GF-D8 (cell line): ENCODE results near the gene CRYBG1.
"Not testable (repeated sequence)": the region's sequence is repeated elsewhere in the genome, so short reads cannot be mapped to it uniquely, and the experiment has no call there.

ENCODE experiments used
- DNase-seq: peaks from one replicate; lab custom pipeline; 2025; lab: John Stamatoyannopoulos, UW

CRYBG1 gene

DNA sequence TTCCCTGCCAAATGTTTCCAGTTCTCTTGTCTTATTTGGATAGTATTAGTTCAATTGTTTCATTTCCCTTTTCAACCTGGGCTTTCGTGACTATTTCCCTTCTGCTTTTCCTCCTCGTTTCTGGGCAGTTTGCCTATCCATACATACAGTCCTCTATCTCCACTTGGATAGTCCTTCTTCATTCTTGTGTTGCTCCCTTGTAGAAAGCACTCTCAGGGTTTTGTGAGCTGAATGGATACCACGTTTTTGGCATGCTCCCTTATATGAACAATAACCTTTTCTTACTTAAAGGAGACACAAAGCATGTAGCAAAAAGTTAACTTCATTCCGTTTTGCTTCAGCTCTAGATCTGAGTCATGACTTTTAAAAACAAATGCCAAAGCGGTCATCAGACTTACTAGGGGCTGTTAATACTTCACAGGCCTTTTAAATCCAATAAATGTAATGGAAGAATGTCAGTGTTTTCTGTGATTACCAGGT is 16.6 kb downstream of the CRYBG1 start:
- no peak for DNase-seq

DNA sequence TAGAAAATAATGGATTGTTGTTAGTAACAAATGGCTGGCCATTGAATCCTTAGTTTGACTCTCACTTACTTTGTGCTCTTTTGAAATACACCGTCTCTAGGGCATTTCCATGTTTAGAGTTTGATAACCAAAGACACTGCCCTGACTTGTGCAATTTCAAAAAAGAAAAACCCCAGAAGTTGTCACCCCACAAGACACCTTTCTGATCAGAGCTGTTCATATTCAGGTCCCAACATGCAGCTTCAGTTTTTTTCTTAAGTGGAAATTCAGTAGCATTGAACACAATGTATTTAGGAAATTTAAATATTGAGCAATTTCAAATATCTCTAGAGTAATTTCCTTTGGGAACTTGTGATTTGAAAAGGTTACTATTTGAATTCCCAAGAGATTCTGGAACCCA is 19.4 kb downstream of the CRYBG1 start:
- DNase-seq: no peak

DNA sequence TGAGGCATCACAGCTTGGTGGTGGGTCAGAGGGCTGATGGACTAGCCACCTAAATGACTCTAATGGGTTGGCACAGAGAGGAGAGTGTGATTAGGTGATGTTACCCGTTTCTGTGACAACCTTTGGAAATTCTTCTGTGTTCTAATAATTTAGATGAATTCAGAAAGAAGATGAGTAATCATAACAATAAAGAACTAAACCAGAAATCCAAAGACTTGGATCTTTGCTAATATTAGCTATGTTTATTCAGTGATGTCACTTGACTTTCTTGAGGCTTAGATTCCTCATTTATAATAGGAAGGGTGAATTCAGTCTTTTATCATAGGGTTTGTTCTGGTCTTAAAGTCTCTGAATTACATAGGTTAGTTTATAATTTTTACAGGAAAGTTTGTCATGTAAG is 19.9 kb downstream of the CRYBG1 start:
- no peak for DNase-seq

DNA sequence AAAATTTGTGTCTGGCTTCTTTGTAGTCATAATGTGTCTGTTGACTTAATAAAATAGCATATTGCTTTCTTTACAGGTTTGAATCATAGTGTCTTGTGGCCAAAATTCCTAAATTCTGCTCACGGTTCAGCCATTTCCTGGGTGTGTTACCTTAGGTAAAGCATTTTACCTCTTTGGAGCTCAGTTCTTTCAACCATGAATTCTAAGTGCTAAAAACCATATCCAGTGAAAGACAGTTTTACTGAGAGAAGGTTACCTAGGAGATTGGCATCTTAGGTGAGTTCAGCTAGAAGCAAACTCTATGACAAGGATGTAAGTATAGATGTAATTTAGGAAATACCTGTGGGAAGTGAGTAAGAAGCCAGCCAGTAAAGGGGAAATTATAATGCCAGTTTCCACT is 20.7 kb downstream of the CRYBG1 start:
- DNase-seq: no peak

DNA sequence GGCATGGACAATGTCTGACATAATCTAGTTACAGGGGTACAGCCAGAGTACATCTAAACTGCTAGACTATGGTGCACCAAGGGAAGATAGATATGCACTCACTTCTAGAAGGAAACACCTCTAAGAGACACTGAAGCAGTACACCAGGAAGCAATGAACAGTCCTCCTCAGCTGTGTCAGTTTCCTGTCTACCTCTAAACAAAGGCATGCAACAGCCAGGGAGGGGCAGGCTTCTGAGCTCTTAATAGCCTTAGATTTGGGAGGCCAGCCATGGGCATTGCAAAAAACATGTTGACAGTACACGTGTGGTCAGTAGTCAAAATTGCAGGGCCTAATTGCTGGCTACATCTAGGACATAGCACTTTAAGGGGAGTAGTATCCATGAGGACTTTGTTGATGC is 21.4 kb downstream of the CRYBG1 start:
- no peak for DNase-seq

DNA sequence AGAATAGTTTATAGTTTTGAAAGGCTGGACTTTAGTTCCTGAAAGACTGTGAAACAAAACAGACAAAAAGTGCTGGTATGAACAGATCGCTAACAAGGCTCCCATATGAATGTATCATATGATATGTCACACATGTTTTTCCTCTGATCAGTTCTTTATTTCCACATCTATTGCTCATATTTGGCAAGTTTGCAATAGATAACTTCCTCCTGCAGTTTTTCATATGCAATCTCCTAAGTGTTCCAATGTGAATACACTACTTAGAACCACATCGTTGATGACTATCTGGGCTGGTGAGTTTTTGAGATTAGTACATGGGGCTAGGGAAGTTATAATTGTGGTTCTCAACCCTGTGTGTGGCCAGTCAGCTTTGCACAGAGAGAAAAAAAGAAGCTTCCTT is 23.1 kb downstream of the CRYBG1 start:
- DNase-seq: peak; percentile 38

DNA sequence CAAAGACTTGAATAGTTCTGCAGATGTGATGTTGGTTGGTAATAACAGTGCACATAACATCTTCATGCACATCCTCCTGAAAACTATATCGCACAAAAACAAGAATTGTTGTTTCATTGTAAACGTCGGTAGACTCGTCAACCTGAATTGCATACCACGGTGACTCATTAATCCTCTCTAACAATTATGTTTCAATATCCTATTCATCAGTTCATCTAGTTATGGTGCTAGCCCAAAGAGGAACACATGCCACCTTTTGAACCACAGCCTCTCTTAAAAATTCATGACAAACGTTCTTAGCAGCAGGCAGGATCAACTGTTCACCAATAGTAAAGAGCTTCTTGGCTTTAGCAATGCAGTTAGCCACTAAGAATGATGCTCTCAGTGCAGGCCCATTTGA is 25.0 kb downstream of the CRYBG1 start:
- DNase-seq: no peak

DNA sequence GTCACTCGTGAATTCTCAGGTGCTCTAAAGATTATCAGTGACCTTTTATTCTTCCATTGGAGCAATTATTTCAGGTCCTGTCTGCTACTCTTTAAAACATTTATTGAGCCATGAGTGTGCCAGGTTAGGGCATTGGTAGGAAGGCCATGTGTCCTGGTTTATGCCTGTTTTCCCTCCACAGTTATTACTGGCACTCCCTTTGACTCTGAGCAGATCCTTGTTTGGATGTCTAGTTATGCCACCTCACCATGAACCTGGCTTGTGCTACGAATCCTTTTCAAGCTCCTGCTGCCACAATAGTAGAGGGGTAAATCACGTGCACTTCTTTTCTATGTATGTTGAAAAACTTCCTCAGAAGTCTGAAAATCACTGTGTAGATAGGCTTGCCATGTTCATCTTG is 27.4 kb downstream of the CRYBG1 start:
- no peak for DNase-seq

DNA sequence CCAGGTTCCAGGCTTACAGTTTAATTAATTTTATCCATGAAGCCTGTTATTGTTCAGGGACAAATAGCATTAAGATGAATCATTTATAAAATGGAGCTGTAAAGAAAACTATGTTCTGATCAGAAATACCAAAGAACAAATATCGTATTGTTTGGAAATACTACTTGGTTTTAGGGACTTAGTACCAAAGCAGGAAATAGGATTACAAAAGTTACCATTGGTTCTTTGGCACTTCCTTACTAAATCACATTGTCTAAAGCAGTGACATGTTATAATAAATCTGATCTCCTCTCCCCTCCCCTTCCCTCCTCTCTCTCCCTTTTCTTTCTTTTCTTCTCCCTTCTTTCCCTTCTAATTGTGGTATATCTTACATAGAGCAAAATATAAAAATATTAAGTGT is 29.6 kb downstream of the CRYBG1 start:
- DNase-seq: no peak

DNA sequence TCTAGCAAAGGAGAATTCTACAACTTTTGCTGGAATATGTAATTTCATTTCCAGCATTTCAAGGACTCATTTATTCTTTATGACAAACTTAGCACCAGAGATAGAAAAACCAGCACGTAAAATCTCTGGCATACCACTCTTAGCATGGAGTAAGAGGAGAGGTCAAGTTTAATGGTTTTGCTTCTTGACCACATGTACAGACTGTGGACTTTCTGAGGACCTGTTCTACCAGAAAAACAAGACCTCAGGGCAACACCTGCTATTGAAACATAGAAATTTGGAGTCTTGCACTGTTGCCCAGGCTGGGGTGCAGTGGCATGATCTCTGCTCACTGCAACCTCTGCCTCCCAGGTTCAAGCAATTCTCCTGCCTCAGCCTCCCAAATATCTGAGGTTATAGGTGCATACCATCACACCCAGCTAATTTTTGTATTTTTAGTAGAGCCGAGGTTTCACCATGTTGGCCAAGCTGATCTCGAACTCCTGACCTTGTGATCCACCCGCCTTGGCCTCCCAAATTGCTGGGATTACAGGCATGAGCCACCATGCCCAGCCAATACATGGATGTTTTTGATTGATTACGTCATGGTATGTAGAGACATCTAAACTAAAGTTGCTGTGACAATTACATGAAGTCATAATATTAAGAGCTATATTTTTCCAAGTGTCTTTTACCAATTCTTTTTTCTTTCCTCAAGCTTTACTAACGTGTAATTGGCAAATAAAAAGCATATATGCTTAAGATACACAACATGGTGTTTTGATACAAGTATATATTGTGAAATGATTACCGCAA is 36.1 kb downstream of the CRYBG1 start:
- DNase-seq: no peak

DNA sequence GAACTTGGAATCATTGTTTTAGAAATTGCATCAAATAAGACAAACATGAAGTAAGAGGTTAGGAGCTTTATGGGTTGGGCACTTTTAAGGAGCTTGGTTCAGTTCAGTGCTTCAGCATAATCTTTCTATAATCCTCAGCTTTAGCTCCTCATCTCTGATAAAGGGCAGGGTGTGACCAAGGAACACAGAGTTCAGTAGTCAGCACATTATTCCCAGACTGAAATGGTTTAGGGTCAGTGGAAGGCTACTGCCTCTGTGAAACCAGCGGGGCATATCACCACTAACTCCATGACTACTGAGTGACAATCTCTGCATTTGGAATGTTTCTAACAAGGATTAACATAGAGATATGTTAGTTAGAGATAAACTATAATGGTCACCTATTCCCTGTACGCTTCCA is 36.9 kb downstream of the CRYBG1 start:
- no peak for DNase-seq

DNA sequence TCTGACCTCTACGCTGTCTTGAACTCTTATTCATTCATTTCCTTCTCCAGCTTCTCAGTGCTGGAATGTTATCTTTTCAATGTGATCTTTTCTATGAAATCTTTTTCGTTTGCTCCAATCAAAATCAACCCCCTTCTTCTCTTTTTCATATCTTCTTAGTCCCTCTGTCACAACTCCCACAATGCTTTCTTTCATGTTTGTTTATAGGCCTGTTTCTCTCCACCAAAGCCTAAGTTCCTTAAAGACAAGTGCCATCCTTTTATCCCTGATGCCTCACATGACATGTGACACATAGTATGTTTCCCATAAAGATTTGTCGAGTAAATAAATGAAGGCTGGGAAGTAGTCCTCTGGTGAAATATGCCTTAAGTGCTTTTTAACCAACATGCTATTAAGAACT is 38.1 kb downstream of the CRYBG1 start:
- DNase-seq: no peak

DNA sequence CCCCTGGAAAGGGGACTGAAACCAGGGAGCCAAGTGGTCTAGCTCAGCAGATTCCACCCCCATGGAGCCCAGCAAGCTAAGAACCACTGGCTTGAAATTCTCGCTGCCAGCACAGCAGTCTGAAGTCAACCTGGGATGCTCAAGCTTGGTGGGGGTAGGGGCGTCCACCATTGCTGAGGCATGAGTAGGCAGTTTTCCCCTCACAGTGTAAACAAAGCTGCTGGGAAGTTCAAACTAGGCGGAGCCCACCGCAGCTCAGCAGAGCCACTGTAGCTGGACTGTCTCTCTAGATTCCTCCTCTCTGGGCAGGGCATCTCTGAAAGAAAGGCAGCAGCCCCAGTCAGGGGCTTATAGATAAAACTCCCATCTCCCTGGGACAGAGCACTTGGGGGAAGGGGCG is 44.5 kb downstream of the CRYBG1 start:
- DNase-seq: not testable (repeated sequence)

DNA sequence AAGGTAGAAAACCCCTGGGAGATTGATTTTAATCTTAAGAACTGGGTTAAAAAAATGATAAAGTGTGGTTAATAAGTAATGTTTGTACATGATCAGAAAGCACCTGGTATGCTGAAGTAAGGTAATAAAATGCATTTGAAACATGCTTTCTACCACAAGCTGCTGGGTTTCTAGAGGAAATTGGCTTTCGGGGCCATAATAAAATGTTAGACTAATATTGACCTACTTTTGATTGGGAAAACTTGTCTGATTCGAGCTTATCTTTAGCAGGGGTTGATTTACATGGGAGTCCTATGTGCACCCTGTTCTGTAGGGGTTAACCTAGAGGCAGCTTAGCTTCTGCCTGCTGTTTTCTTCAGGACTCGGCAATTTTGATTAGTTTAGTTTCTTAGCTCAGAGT is 50.5 kb downstream of the CRYBG1 start:
- DNase-seq: no peak

DNA sequence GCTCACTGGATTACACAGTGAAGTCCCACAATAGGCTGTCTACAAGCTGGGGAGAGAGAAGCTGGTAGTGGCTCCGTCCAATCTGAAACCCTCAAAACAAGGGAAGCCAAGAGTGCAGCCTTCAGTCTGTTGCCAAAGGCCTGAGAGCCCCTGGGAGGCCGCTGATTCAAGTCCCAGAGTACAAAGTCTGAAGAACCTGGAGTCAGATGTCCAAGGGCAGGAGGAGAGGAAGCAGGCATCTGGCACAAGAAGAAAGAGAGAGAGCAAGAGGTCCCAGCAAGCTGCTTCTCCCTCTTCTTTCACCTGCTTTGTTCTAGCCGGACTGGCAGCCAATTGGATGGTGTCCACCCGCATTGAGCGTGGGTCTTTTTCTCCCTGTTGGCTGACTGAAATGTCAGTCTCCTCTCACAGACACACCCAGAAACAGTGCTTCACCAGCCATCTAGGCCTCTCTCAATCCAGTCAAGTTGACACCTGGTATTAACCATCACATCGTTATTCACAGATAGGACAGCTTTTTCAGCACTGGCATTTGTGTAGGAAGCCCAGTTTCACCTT is 51.2 kb downstream of the CRYBG1 start:
- DNase-seq: no peak

DNA sequence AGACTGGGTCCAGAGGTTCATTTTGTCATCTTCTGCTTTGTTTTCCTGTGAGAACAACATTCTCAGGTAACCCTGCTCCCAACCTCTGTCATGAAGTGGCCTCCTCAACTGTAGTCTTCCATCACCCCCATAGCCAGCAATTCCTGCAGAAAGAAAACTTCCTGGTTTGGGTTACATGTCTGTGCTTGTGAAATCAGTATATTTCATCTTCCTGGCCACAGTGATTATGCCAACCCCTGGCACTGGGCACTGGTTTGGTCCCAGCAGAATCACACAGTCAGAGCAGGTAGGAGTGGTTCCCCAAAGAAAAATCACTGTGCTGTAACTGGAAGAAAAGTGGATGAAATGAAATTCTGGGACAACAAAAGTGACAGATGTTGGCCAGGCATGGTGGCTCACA is 52.5 kb downstream of the CRYBG1 start:
- DNase-seq: no peak

DNA sequence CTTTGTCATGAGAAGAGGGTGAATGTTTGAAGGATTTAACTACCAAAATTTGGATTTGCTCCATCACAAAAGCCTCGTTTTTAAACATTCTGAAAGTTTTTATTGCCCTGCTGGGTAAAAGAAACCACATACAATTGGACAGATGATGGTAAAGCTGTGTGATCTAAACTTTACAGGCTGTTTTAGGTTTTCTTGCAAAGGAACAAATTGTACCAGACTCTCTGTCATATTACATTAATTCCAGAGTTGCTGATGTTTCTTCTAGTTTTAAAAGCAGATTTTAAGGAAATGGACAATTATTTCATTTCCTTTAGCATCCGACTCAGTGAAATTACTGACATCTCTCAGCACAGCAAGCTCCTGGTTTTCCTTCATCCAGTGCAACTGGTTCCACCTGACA is 53.2 kb downstream of the CRYBG1 start:
- no peak for DNase-seq

DNA sequence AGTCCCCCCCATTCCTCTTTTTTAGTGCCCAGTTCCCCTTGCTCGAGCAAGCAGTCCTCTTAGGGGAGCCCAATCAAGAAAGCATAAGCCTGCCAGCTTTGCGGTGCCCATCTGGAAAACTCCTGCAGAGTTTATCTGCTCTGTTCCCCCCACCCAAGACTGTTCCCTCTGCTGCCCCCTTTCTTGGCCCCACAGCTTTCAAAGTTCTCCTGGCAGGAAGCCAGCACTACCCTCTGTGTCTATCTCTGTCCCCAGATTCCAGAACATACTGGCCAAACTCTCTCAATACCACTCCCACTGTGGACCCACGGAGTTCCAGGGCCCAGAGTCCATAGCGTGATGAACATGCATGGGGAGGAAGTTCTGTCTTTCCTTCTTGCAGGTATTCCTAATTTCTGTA is 55.4 kb downstream of the CRYBG1 start:
- DNase-seq: no peak

DNA sequence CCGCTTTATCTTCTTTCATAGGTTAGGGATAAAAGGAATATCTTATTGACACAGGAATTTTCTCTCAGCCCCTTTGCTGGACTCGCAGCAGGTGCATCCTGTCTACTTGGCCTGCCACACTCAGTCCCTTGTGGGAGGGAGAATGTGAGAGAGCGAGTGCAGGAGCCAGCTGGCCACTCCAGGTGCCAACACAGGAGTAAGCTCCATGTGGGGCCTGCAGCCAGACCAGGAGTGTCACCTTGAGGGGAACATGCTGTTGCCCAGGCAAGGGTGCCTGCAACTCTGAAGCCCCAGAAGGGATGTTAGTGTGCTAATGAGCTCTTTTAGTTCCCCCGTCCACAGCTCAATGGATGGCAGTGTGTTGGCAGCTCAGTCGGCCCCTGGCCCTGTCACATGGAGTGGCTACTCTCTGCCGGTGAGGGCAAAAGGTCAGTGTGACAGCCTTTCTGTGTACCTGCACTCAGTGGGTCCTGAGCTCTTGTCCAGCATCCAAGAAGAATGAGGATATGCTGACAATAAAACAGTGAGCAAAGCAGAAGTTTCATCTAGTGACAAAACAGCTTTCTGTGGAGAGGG is 57.1 kb downstream of the CRYBG1 start:
- DNase-seq: no peak

DNA sequence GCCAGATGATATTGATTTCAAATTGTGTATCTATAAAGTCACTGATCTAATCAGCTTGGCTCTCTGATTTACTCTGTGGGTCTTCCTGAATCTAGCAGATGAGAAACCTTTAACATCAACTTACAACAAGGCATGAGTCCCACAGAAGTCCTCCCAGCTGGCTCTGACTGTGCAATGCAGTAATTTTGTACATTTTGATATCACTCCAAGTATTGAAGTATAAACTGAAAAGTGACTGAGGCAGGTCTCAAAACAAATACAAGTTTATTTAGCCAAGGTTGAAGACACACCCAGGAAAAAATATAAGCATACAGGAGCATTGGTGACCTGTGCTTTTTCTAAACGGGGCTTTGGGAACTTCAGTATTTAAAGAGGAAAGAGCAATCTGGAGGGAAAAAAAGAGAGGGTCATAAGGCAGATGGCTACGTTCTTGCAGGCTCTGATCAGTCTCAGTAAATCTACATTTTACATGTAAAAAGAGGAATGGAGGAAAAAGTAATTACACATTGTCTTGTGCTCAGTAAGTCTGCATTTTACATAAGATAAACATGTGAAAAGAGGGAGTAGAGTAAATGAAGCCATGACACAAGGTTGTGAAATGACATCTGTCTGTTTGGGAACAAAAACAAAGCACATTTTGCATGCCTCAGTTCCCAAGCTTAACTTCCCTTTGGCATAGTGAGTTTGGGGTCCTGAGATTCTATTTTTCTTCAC is 59.5 kb downstream of the CRYBG1 start:
- DNase-seq: no peak

DNA sequence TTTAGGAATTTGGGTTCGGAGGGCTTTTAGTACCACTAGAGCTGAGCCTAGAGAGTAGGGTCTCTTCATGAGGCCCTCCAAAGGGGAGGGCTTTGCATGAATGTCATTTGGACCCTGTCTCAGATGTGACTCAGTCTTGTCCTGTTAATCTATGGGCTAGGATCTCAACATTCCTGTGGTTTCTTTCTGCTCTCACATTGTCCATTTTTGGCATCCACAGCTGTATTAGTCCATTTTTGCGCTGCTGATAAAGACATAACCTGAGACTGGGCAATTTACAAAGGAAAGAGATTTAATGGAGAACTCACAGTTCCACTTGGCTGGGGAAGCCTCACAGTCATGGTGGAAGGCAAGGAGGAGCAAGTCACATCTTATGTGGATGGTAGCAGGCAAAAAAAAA is 61.0 kb downstream of the CRYBG1 start:
- no peak for DNase-seq

DNA sequence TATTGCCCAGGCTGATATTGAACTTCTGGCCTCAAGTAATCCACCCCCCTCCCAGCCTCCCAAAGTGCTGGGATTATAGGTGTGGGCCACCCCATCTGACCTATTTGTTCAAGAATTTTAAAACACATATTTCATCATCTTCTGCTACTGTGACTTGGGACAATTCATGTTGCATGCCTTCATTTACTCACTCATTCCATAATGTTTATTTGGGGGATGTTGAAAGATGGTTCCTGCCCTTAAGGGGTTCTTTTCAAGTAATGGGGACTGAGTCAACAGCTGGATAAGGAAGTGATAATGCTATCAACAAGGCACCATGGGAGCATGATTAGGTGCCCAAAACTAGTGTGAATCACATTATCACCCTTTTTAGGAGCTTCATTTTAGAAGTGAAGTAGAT is 62.0 kb downstream of the CRYBG1 start:
- no peak for DNase-seq

DNA sequence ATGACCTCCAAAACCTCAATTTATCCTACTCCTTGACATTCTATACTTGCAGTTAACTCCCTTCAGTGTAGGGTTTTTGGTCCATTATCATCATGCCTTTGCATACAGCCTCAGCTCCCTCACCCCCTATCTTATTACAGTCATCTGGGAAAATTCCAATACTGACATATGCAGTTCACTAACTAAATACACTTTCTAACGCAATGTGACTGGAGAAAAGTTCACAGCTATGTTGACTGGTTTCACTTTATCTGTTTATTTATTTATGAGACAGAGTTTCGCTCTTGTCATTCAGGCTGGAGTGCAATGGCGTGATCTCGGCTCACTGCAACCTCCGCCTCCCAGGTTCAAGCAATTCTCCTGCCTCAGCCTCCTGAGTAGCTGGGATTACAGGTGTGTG is 64.9 kb downstream of the CRYBG1 start:
- no peak for DNase-seq
